Esophagus muscularis mucosa (tissue), 4 donors: ENCODE results near the gene LIX1. TPM values are rescaled to one million over a fixed set of nuclear protein-coding genes. Genes with fewer than 3 reads are reported as not detected.
"Not testable (repeated sequence)": the region's sequence is repeated elsewhere in the genome, so short reads cannot be mapped to it uniquely, and the experiment has no call there.

Experiments used
- DNase-seq: peaks from one replicate; pipeline ENCODE4 v3.0.0-alpha.2; 2017; ENCODE audit errors: extremely low spot score
- H3K27ac ChIP-seq, 4 donors: fragments of 200-600 bp; sonication (generic); replicated peaks in 1 of 4; 1 replicate in 3 of 4; 2 replicates in 1 of 4; pipeline ENCODE4 v1.5.1; 2016 to 2019; ENCODE audit warnings: mild to moderate bottlenecking in 1 of 4
- H3K27me3 ChIP-seq, 4 donors: fragments of 200-600 bp; sonication (generic); one replicate each; pipeline versions ENCODE4 v1.5.1 to v1.6.0; 2016 to 2019
- H3K36me3 ChIP-seq, 4 donors: fragments of 200-600 bp; sonication (generic); one replicate each; pipeline ENCODE4 v1.5.1; 2016 to 2019
- H3K4me1 ChIP-seq, 4 donors: fragments of 200-600 bp; sonication (generic); one replicate each; pipeline ENCODE4 v1.5.1; 2016 to 2019
- H3K4me3 ChIP-seq, 4 donors: fragments of 200-600 bp; sonication (generic); 1 replicate in 2 of 4; 2 replicates in 2 of 4; pipeline ENCODE4 v1.5.1; 2016 to 2019; ENCODE audit warnings: mild to moderate bottlenecking in 4 of 4, moderate library complexity in 1 of 4
- H3K9me3 ChIP-seq, 4 donors: fragments of 200-600 bp; sonication (generic); 1 replicate in 3 of 4; 2 replicates in 1 of 4; pipeline ENCODE4 v1.5.1; 2016 to 2019
- CTCF ChIP-seq, 3 experiments: fragments of 200-600 bp in 2 of 3; fragments of 450-650 bp in 1 of 3; sonication (generic) in 2 of 3; IDR thresholded peaks; one replicate each; pipeline ENCODE4 v1.5.1; 2017 to 2019; ENCODE audit warnings: antibody characterized with exemption in 3 of 3, mild to moderate bottlenecking in 2 of 3, moderate library complexity in 1 of 3
- EP300 ChIP-seq: sonication (generic); formaldehyde crosslinking; IDR thresholded peaks from one replicate; pipeline ENCODE4 v1.6.1; 2017; ENCODE audit warnings: antibody characterized with exemption
- POLR2A ChIP-seq: fragments of 450-650 bp; IDR thresholded peaks from one replicate; pipeline ENCODE4 v1.6.1; 2017; ENCODE audit warnings: antibody characterized with exemption, moderate library complexity, mild to moderate bottlenecking, low read depth
- POLR2AphosphoS5 ChIP-seq, 2 donors: sonication (generic); formaldehyde crosslinking; IDR thresholded peaks; one replicate each; pipeline ENCODE4 v1.6.1; 2017; ENCODE audit warnings: antibody characterized with exemption in 2 of 2
- WGBS: methylation state at CpG from one replicate; pipeline ENCODE4 v1.1.5; 2018; 5-methylcytosine and 5-hydroxymethylcytosine counted together
- intact Hi-C: fragments of 100-400 bp; cut with DNase I; formaldehyde crosslinking; loops from one replicate; pipeline ENCODE4 v1.15.1; 2023
- total RNA-seq, 4 donors: library from RNA; depleted of rRNA; stranded (reverse); fragments of >200 nt; gene quantifications; one replicate each; pipeline versions ENCODE4 v1.1.0 to v1.2.1, GENCODE V29; 2016

Gene LIX1
- total RNA-seq, 4 donors from 2014 or later, result 0.42 to 1.2 (median 0.67) TPM

DNA sequence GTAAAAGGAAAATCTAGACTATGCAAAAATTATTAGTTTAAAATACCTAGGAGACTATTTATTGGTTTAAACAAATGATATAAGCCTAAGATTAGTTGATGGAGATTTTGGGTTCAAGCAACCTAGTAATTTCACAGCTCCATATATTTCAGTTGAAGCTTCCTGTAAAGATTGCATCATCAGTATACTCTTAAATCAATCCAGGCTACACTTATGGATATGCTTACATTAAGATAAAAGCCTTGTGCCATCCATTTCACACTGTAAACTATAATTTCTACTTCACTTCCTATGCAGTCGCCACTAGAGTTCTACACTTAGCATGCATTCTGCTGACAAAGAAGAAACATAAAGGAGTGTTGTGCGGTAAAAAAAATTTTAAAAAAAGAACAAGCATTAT, 7.3 kb upstream of the LIX1 start:
- Histone ChIP-seq H3K36me3 (no peaks in the 10 kb centered on the region), H3K9me3 (no peaks in the 10 kb centered on the region), H3K27ac (no peak overlapping the region), H3K4me1 (no peaks in the 10 kb centered on the region), H3K27me3 (no peaks in the 10 kb centered on the region), H3K4me3 (no peak overlapping the region)
- intact Hi-C loops, result no loop called here
- 82% methylated on average over 2 of the region's 2 CpGs for WGBS
- DNase-seq, result no peak
- TF ChIP-seq CTCF (IDR thresholded peaks at IDR 0.05), result no peak
- no peak for TF ChIP-seq POLR2AphosphoS5 (IDR thresholded peaks at IDR 0.05)
- no peak for TF ChIP-seq EP300

GRCh38 chr5:97148288-97148687, 5.9 kb upstream of the LIX1 start:
- no peaks in the 10 kb centered on the region for H3K27me3 ChIP-seq
- TF ChIP-seq POLR2A (no peak), CTCF (IDR thresholded peaks at IDR 0.05) (no peak), POLR2AphosphoS5 (IDR thresholded peaks at IDR 0.05) (no peak), EP300 (no peak)
- WGBS, result 42% methylated on average over 3 of the region's 3 CpGs
- DNase-seq, result no peak
- H3K4me3 ChIP-seq, result no peak overlapping the region
- H3K36me3 ChIP-seq, result no peaks in the 10 kb centered on the region
- intact Hi-C loops, result no loop called here
- no peaks in the 10 kb centered on the region for H3K4me1 ChIP-seq
- H3K9me3 ChIP-seq, result no peaks in the 10 kb centered on the region
- H3K27ac ChIP-seq, result no peak overlapping the region

GRCh38 chr5:97143704-97144103, 1.3 kb upstream of the LIX1 start:
- Histone ChIP-seq H3K27ac (no peak overlapping the region), H3K9me3 (no peaks in the 10 kb centered on the region), H3K4me1 (peaks cover 6 to 11% (median 7%) of the 10 kb centered on the region in 4 donors), H3K36me3 (no peaks in the 10 kb centered on the region), H3K4me3 (no peak overlapping the region), H3K27me3 (no peaks in the 10 kb centered on the region)
- DNase-seq, result no peak
- 94% methylated on average over 2 of the region's 2 CpGs for WGBS
- TF ChIP-seq EP300 (no peak), CTCF (IDR thresholded peaks at IDR 0.05) (no peak), POLR2AphosphoS5 (IDR thresholded peaks at IDR 0.05) (no peak), POLR2A (no peak)
- intact Hi-C loops, result no loop called here

GRCh38 chr5:97141539-97141938, 872 bp downstream of the LIX1 start:
- Histone ChIP-seq H3K27ac (no peak overlapping the region), H3K27me3 (no peaks in the 10 kb centered on the region), H3K4me3 (no peak overlapping the region), H3K4me1 (peaks cover 6 to 11% (median 7%) of the 10 kb centered on the region in 4 donors), H3K36me3 (no peaks in the 10 kb centered on the region), H3K9me3 (no peaks in the 10 kb centered on the region)
- WGBS, result 75% methylated on average over 2 of the region's 2 CpGs
- intact Hi-C loops, result no loop called here
- no peak for TF ChIP-seq POLR2AphosphoS5 (IDR thresholded peaks at IDR 0.05)
- TF ChIP-seq EP300, result no peak
- no peak for TF ChIP-seq CTCF (IDR thresholded peaks at IDR 0.05)
- no peak for TF ChIP-seq POLR2A
- no peak for DNase-seq

- intact Hi-C loops, result no loop called here
Measured at GRCh38 chr5:97141031-97141430, 1.4 kb downstream of the LIX1 start.

DNA sequence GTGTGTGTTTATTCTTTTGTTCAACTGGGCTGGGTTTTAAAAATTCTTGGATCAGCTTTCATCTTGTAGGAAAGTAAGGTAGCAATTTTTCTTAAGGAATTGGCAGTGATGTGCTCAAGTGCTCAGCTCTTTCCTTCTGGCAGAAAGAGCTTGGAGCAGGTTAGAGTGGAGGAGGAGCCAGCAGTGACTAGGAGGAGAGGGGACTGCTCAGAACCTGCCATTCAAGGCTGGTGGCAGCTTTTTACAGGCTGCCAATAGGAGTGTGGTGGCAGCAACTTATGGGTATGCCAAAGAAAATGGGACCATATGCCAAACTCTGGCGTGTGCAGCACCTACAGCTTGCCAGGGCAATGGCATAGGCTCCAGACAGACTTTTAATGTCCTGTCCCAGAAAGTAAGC, 2.2 kb downstream of the LIX1 start:
- H3K4me3 ChIP-seq, DNase-seq, H3K27me3 ChIP-seq, intact Hi-C loops, H3K9me3 ChIP-seq, H3K36me3 ChIP-seq, H3K27ac ChIP-seq: not testable (repeated sequence)
- 82% methylated on average over 1 of the region's 1 CpG for WGBS
- H3K4me1 ChIP-seq, result peaks cover 6 to 11% (median 7%) of the 10 kb centered on the region in 4 donors

More at GRCh38 chr5:97141031-97141430, 1.4 kb downstream of the LIX1 start:
- Histone ChIP-seq H3K4me3 (no peak overlapping the region), H3K4me1 (peaks cover 6 to 11% (median 7%) of the 10 kb centered on the region in 4 donors), H3K27me3 (no peaks in the 10 kb centered on the region), H3K27ac (no peak overlapping the region), H3K9me3 (no peaks in the 10 kb centered on the region), H3K36me3 (no peaks in the 10 kb centered on the region)
- DNase-seq, result no peak
- no peak for TF ChIP-seq POLR2AphosphoS5 (IDR thresholded peaks at IDR 0.05)
- no peak for TF ChIP-seq CTCF (IDR thresholded peaks at IDR 0.05)
- TF ChIP-seq EP300, result no peak
- TF ChIP-seq POLR2A, result no peak
- WGBS, result 69% methylated on average over 4 of the region's 4 CpGs
